GM12801 (cell line): ENCODE data around the gene COL24A1.

Experiments
- CTCF ChIP-seq: IDR thresholded peaks from one replicate; pipeline ENCODE4 v1.5.1; 2011; ENCODE audit warnings: control low read depth; ENCODE audit not compliant: insufficient read length; ENCODE audit errors: extremely low read depth

The COL24A1 gene

GRCh38 chr1:86169625-86170024 lies 13.1 kb upstream of the COL24A1 start:
- TF ChIP-seq CTCF = no peak

- TF ChIP-seq CTCF = no peak
Observed at GRCh38 chr1:86159800-86160199, 3.2 kb upstream of the COL24A1 start.

- TF ChIP-seq CTCF = no peak
Observed at GRCh38 chr1:86155807-86156565, 586 bp downstream of the COL24A1 start.

- no peak for TF ChIP-seq CTCF
Observed at GRCh38 chr1:86155051-86155806, 1.3 kb downstream of the COL24A1 start.

- no peak for TF ChIP-seq CTCF
Observed at GRCh38 chr1:86154571-86155050, 2.0 kb downstream of the COL24A1 start.

GRCh38 chr1:86153836-86154235 lies 2.7 kb downstream of the COL24A1 start:
- no peak for TF ChIP-seq CTCF

- no peak for TF ChIP-seq CTCF
Observed at GRCh38 chr1:86152887-86153286, 3.7 kb downstream of the COL24A1 start.
